Fibroblast of villous mesenchyme (primary cell): ENCODE measurements around the gene TBCCD1. TPM values are rescaled to one million over a fixed set of nuclear protein-coding genes. Genes with fewer than 3 reads are reported as not detected.
"Not testable (repeated sequence)": the region's sequence is repeated elsewhere in the genome, so short reads cannot be mapped to it uniquely, and the experiment has no call there.

Experiments
- DNase-seq: peaks from one replicate; pipeline ENCODE4 v3.0.0-alpha.2; 2010; ENCODE audit warnings: low read depth
- H3K4me3 ChIP-seq: 2 replicates; pipeline ENCODE4 v1.5.1; 2011; ENCODE audit warnings: low read depth, mild to moderate bottlenecking, low read length
- CTCF ChIP-seq: IDR thresholded peaks from 2 replicates; pipeline ENCODE4 v1.5.1; 2012; ENCODE audit warnings: low read depth, mild to moderate bottlenecking, low read length; ENCODE audit not compliant: insufficient read depth
- total RNA-seq: library from RNA; depleted of rRNA; stranded (reverse); fragments of >200 nt; gene quantifications from 2 replicates; pipeline ENCODE4 v1.2.3, GENCODE V29; 2012

TBCCD1 gene
- total RNA-seq, 1 donor: 25.9 TPM

GRCh38 chr3:186577521-186577920 is 10.4 kb upstream of the TBCCD1 start:
- no peak for DNase-seq
- no peak overlapping the region for H3K4me3 ChIP-seq
- no peak for TF ChIP-seq CTCF

- TF ChIP-seq CTCF: no peak
- no peak for DNase-seq
- peak overlapping the region; percentile 93 for H3K4me3 ChIP-seq
Measured at GRCh38 chr3:186571644-186572013, 4.5 kb upstream of the TBCCD1 start.

- DNase-seq: no peak
- no peak for TF ChIP-seq CTCF
- peak overlapping the region; percentile 93 for H3K4me3 ChIP-seq
Measured at GRCh38 chr3:186570941-186571643, 4.0 kb upstream of the TBCCD1 start.

- TF ChIP-seq CTCF: no peak
- DNase-seq: peak; percentile 100
- peak within 1 kb of the TSS; percentile 93 for H3K4me3 ChIP-seq
Measured at GRCh38 chr3:186570096-186570940, 3.2 kb upstream of the TBCCD1 start, which contains the start of gene DNAJB11. Gene DNAJB11, plus strand, starts transcription at chr3:186570720. Its CDS starts 178 bp downstream, at chr3:186570898.

- TF ChIP-seq CTCF: no peak
- peak overlapping the region; percentile 93 for H3K4me3 ChIP-seq
- no peak for DNase-seq
Measured at GRCh38 chr3:186569779-186570095, 2.6 kb upstream of the TBCCD1 start.

GRCh38 chr3:186569361-186569760 is 2.2 kb upstream of the TBCCD1 start:
- H3K4me3 ChIP-seq: not testable (repeated sequence)

GRCh38 chr3:186566772-186567071 is 417 bp downstream of the TBCCD1 start:
- TF ChIP-seq CTCF: no peak
- DNase-seq: no peak
- peak overlapping the region; percentile 97 for H3K4me3 ChIP-seq

More at GRCh38 chr3:186569361-186569760, 2.2 kb upstream of the TBCCD1 start:
- DNase-seq: not testable (repeated sequence)
